ENCODE measurements around the gene NR6A1.

GRCh38 chr9:124626276-124626675 lies 144.8 kb downstream of the NR6A1 start:
- TF ChIP-seq CTCF (IDR thresholded peaks at IDR 0.05) (no peak), EZH2 (IDR thresholded peaks at IDR 0.05) (no peak), EZH2phosphoT487 (IDR thresholded peaks at IDR 0.05) (no peak)

Measured in neural progenitor cell (in vitro differentiated cells).